Thyroid gland (tissue), 4 donors: ENCODE results near the gene ARV1.

Experiments used
- CTCF ChIP-seq, 6 experiments: fragments of 200-600 bp in 3 of 6; fragments of 450-650 bp in 3 of 6; sonication (generic) in 3 of 6; IDR thresholded peaks; one replicate each; pipeline ENCODE4 v1.5.1; 2016 to 2019; ENCODE audit warnings: antibody characterized with exemption in 6 of 6, mild to moderate bottlenecking in 2 of 6, inconsistent platforms in 1 of 6, moderate library complexity in 1 of 6
- POLR2A ChIP-seq, 2 donors: fragments of 450-650 bp; IDR thresholded peaks; one replicate each; pipeline ENCODE4 v1.6.1; 2017; ENCODE audit warnings: antibody characterized with exemption in 2 of 2, mild to moderate bottlenecking in 2 of 2, moderate library complexity in 1 of 2

- TF ChIP-seq CTCF (IDR thresholded peaks at IDR 0.05): no peak
- TF ChIP-seq POLR2A (IDR thresholded peaks at IDR 0.05): no peak
These were observed 6.8 kb downstream of the ARV1 start for GRCh38 chr1:230985711-230986110.
